ENCODE data around the gene B4GALNT1.
"Not testable (repeated sequence)": the region's sequence is repeated elsewhere in the genome, so short reads cannot be mapped to it uniquely, and the experiment has no call there.

B4GALNT1 gene

DNA sequence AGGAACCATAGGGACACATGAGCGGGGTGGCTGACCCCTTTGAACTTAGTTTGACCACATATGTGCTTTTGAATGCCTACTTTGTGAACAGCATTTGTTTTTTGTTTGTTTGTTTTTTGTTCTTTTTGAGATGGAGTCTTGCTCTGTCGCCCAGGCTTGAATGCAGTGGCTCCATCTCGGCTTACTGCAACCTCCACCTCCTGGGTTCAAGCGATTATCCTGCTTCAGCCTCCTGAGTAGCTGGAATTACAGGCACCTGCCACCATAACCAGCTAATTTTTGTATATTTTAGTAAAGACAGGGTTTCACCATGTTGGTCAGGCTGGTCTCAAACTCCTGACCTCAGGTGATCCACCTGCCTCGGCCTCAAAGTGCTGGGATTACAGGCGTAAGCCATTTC, 14.6 kb downstream of the B4GALNT1 start:
- H3K4me1 ChIP-seq (ENCODE audit: insufficient read depth, low read length); H3K9ac ChIP-seq (ENCODE audit: low read depth, low read length); H3K4me3 ChIP-seq (ENCODE audit: low read length); H3K36me3 ChIP-seq (ENCODE audit: insufficient read depth, low read depth, low read length); H3K27ac ChIP-seq (ENCODE audit: low read length); H3K9me3 ChIP-seq (ENCODE audit: insufficient read depth, low read depth, low read length): not testable (repeated sequence)
- H3K27me3 ChIP-seq (ENCODE audit: insufficient read depth, low read length): peaks cover 97% of the 10 kb centered on the region

DNA sequence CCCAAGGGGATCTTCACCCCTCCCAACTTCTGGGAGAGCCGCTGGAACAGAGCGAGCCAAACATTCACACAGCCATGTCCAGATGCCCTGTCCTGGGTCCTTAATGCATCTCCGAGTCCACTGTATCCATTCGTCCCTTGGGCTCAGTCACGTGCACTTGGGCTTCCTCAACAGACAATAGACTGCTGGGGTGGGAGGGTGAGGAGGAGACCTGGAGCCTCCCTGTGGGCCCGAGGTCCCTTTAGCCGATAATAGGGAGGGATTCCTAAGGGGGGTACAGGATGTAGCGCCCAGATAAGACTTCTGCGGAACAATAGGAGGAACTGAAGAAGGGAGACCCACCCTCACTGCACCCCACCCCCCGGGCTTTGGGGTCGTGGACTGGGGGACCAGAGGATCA, 15.1 kb downstream of the B4GALNT1 start:
- no peak overlapping the region for H3K4me3 ChIP-seq (ENCODE audit: low read length)
- H3K27ac ChIP-seq (ENCODE audit: low read length): no peak overlapping the region
- H3K4me1 ChIP-seq (ENCODE audit: insufficient read depth, low read length): no peaks in the 10 kb centered on the region
- peaks cover 97% of the 10 kb centered on the region for H3K27me3 ChIP-seq (ENCODE audit: insufficient read depth, low read length)
- peaks cover 7% of the 10 kb centered on the region; the same call in 1 of the 2 replicates for H3K9me3 ChIP-seq (ENCODE audit: insufficient read depth, low read depth, low read length)
- H3K9ac ChIP-seq (ENCODE audit: low read depth, low read length): no peak overlapping the region
- no peaks in the 10 kb centered on the region for H3K36me3 ChIP-seq (ENCODE audit: insufficient read depth, low read depth, low read length)

DNA sequence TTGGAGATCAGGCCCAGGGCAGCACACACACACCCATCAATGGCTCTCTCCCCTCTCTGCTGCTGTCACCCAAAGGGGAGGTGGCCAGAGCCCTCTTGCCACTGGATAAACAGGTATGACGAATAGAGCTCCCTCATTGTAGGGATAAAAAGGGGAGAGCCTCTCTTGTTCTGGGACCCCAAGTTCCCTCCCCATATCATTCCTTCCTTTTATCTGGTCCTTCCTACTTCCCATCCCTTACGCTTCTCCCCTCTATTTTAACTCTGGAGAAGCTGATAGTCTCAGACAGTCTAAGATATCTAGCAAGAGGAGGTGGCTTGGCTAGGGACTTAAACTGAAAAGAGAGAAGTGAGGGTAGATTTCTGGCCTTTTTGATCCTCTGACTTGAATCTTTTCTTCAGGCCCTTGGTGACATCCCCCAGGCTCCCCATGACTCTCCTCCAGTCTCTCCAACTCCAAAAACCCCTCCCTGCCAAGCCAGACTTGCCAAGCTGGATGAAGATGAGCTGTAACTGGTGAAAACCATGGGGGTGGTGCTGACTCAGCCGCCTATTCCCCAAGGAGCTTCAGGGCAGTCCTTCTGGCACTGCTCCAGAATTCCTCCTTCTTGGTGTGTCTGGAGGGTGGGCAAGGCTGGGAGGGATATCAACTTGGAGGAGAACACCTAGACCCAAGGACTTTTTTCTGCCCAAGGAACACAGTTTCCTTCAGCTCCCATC, 16.5 kb downstream of the B4GALNT1 start:
- peaks cover 3% of the 10 kb centered on the region; the same call in 1 of the 2 replicates for H3K4me1 ChIP-seq (ENCODE audit: insufficient read depth, low read length)
- peaks cover 95% of the 10 kb centered on the region for H3K27me3 ChIP-seq (ENCODE audit: insufficient read depth, low read length)
- H3K36me3 ChIP-seq (ENCODE audit: insufficient read depth, low read depth, low read length): no peaks in the 10 kb centered on the region
- H3K27ac ChIP-seq (ENCODE audit: low read length): no peak overlapping the region
- H3K9ac ChIP-seq (ENCODE audit: low read depth, low read length): no peak overlapping the region
- peaks cover 7% of the 10 kb centered on the region; the same call in 1 of the 2 replicates for H3K9me3 ChIP-seq (ENCODE audit: insufficient read depth, low read depth, low read length)
- H3K4me3 ChIP-seq (ENCODE audit: low read length): no peak overlapping the region

DNA sequence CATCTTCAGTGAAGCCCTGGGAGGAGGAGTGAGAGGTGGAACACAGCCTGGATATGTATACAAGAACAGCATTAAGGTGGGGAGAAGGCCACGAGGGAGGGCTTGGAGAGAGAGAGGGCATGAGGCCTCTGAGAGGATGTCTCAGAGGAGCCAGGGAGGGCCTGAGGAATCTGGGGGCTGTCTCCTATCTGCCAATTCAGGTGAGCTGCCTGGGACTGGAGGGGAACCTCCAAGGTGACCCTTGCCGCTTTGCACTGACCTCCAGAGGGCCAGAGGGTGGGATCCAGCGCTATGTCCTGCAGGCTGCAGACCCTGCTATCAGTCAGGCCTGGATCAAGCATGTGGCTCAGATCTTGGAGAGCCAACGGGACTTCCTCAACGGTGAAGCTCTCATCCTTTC, 17.4 kb downstream of the B4GALNT1 start:
- Histone ChIP-seq H3K36me3 (ENCODE audit: insufficient read depth, low read depth, low read length) (no peaks in the 10 kb centered on the region), H3K9me3 (ENCODE audit: insufficient read depth, low read depth, low read length) (peaks cover 7% of the 10 kb centered on the region; the same call in 1 of the 2 replicates), H3K27ac (ENCODE audit: low read length) (no peak overlapping the region), H3K4me1 (ENCODE audit: insufficient read depth, low read length) (peaks cover 3% of the 10 kb centered on the region; the same call in 1 of the 2 replicates), H3K27me3 (ENCODE audit: insufficient read depth, low read length) (peaks cover 92% of the 10 kb centered on the region), H3K4me3 (ENCODE audit: low read length) (no peak overlapping the region), H3K9ac (ENCODE audit: low read depth, low read length) (no peak overlapping the region)

DNA sequence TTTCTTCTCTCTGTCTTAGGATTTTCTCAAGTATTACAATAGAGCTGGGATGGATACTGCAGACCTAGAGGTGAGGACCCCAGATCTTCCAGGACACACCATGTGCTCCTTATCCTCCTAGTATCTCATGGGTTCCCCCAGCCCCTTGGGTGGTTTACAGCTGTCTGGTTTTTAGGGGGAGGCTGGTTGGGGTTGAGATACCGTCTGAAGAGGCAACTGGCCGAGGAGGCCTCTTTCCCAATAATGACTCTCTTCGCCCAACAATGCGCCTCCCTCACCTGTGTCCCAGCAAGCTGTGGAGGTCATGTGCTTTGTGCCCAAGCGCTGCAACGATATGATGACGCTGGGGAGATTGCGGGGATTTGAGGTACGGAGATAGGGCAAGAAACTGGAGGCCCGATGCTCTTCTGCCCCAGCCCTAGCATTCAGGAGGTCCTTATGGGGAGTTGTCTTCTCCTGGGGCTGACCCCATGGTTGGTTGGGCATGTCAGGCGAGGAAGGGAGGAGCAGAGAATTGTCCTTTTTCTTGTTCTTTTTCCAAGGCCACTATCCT, 18.0 kb downstream of the B4GALNT1 start:
- Histone ChIP-seq H3K9ac (ENCODE audit: low read depth, low read length) (no peak overlapping the region), H3K36me3 (ENCODE audit: insufficient read depth, low read depth, low read length) (no peaks in the 10 kb centered on the region), H3K27ac (ENCODE audit: low read length) (no peak overlapping the region), H3K4me1 (ENCODE audit: insufficient read depth, low read length) (peaks cover 3% of the 10 kb centered on the region; the same call in 1 of the 2 replicates), H3K27me3 (ENCODE audit: insufficient read depth, low read length) (peaks cover 92% of the 10 kb centered on the region), H3K4me3 (ENCODE audit: low read length) (no peak overlapping the region), H3K9me3 (ENCODE audit: insufficient read depth, low read depth, low read length) (peaks cover 1% of the 10 kb centered on the region; the same call in 1 of the 2 replicates)

DNA sequence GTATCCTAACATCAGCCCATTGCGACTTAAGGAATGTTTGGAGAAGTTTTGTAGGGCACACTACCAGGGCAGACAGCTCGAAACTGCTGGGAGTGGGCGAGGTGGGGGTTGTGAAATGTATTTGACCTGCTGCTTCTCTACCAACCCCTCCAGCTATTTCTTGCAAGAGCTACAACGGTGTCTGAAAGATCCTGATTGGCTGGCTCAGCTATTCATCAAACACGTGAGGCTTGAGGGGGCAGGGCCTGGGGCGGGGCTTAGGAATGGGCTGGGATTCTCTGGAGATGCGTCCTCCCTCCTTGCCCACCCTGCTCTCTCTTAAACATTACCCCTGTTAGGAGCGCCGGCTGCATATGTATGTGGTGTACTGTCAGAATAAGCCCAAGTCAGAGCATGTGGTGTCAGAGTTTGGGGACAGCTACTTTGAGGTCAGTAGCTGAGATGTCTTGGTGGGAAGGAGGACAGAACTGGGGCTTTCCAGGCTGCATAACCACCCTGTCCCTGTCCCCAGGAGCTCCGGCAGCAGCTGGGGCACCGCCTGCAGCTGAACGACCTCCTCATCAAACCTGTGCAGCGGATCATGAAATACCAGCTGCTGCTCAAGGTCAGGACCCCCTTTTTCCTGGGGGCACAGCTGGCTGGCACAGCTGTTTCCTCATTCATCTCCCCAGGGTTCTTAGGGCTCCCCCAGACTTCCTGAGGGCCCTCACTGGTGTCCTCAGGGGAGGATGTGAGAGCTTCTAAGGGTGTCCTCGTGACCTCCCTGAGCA, 18.6 kb downstream of the B4GALNT1 start:
- H3K27ac ChIP-seq (ENCODE audit: low read length): no peak overlapping the region
- H3K9ac ChIP-seq (ENCODE audit: low read depth, low read length): no peak overlapping the region
- H3K4me3 ChIP-seq (ENCODE audit: low read length): no peak overlapping the region; the same call in 1 of the 2 replicates
- H3K36me3 ChIP-seq (ENCODE audit: insufficient read depth, low read depth, low read length): no peaks in the 10 kb centered on the region
- peaks cover 3% of the 10 kb centered on the region; the same call in 1 of the 2 replicates for H3K4me1 ChIP-seq (ENCODE audit: insufficient read depth, low read length)
- H3K27me3 ChIP-seq (ENCODE audit: insufficient read depth, low read length): peaks cover 88% of the 10 kb centered on the region
- no peaks in the 10 kb centered on the region for H3K9me3 ChIP-seq (ENCODE audit: insufficient read depth, low read depth, low read length)

DNA sequence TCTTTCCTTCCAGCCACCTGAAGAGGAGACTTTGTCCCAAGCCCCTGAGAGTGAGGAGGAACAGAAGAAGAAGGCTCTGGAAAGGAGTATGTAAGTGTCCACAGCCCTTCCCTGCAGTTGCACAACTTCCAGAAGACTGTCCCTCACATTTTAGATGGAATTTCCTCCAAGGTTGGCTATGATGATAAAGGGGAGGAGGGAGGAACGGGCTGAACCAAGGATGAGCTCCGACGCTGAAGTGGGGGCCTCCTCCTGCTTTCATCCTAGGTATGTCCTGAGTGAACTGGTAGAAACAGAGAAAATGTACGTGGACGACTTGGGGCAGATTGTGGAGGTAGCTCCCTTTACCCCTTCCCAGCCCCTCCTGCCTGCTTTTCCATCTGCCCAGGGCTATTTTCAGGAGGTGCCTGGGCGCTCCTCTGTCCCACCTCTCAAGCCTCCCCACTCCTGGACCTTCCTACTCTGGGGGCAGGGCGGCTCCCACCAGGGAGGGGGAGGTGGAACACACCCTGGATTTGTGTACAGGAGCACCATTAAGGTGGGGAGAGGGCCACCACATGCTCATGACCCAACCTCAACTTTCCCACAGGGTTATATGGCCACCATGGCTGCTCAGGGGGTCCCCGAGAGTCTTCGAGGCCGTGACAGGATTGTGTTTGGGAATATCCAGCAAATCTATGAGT, 19.4 kb downstream of the B4GALNT1 start:
- peaks cover 80% of the 10 kb centered on the region for H3K27me3 ChIP-seq (ENCODE audit: insufficient read depth, low read length)

DNA sequence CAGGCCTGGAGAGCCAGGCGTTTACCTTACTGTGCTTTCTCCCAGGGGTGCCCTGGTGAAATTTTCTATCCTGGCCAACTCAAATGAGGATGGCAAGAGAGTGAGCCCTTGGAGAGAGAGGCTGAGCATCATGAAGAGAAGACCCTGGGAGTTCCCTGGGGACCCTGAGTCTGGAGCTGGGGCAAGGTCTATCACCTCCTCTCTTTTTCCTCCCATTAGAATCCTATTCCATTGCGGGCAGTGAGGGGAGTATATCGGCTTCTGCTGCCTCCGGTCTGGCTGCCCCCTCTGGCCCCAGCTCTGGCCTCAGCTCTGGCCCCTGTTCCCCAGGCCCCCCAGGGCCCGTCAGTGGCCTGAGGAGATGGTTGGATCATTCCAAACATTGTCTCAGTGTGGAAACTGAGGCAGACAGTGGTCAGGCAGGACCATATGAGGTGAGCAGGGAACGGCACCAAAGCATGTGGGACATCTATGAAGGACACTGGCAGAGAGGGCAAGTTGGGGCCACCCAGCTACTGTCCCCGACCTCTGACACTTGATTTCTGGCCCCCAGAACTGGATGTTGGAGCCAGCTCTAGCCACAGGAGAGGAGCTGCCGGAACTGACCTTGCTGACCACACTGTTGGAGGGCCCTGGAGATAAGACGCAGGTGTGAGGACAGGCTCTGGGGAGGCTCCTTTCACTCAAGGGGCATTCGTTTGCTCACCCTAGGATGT, 20.1 kb downstream of the B4GALNT1 start:
- H3K9me3 ChIP-seq (ENCODE audit: insufficient read depth, low read depth, low read length): no peaks in the 10 kb centered on the region
- peaks cover 73% of the 10 kb centered on the region for H3K27me3 ChIP-seq (ENCODE audit: insufficient read depth, low read length)
- H3K4me1 ChIP-seq (ENCODE audit: insufficient read depth, low read length): peaks cover 8% of the 10 kb centered on the region; the same call in 1 of the 2 replicates
- no peak overlapping the region for H3K27ac ChIP-seq (ENCODE audit: low read length)
- peak overlapping the region; percentile 78; the same call in 1 of the 2 replicates for H3K4me3 ChIP-seq (ENCODE audit: low read length)
- no peak overlapping the region for H3K9ac ChIP-seq (ENCODE audit: low read depth, low read length)
- peaks cover 7% of the 10 kb centered on the region; the same call in 1 of the 2 replicates for H3K36me3 ChIP-seq (ENCODE audit: insufficient read depth, low read depth, low read length)

More for the DNA sequence above, 19.4 kb downstream of the B4GALNT1 start:
- Histone ChIP-seq H3K9me3 (ENCODE audit: insufficient read depth, low read depth, low read length) (no peaks in the 10 kb centered on the region), H3K27ac (ENCODE audit: low read length) (no peak overlapping the region), H3K36me3 (ENCODE audit: insufficient read depth, low read depth, low read length) (peaks cover 3% of the 10 kb centered on the region; the same call in 1 of the 2 replicates), H3K4me3 (ENCODE audit: low read length) (no peak overlapping the region; the same call in 1 of the 2 replicates), H3K4me1 (ENCODE audit: insufficient read depth, low read length) (peaks cover 8% of the 10 kb centered on the region; the same call in 1 of the 2 replicates), H3K9ac (ENCODE audit: low read depth, low read length) (no peak overlapping the region)

DNA sequence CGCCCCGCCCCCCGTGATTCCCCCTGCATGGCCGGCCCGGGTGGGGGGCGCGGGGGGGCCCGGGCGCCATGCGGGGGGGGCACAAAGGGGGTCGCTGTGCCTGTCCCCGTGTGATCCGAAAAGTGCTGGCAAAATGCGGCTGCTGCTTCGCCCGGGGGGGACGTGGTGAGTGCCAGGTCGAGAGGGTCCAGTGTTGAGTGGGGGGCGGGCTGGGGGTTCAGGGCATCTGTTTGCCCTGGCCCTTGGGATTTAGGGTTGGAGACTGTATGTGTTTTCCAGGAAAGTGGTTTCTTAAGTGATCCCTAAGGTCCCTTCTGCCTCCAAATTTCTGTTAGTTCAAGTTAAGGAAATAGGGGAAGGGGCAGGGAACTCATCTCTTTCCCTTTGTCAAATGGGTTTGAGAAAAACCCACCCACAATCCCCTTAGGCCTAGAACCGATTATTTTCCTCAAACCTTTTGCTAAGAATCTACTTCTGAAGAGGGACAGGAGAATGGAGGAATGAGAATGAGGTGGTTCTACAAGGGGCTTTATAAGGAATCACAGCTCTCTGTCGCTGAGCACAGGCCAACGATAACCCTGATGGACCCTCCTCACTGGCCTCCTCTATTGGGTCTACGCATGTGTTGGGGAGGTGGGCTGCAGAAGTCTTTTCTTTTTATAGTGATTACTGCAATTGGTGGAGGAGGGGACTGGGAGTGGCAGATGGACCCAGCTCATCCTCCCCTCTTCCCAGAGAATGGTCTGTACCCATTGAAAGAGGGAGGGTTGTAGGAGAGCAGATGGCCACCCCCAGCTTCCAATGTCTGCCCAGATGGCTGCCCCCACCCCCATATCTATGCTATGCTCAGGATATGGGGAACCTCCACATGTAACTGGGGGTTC, 20.9 kb downstream of the B4GALNT1 start:
- Histone ChIP-seq H3K27ac (ENCODE audit: low read length) (no peak overlapping the region), H3K36me3 (ENCODE audit: insufficient read depth, low read depth, low read length) (peaks cover 13% of the 10 kb centered on the region; the same call in 1 of the 2 replicates), H3K9ac (ENCODE audit: low read depth, low read length) (peak overlapping the region; percentile 65; the same call in 1 of the 2 replicates), H3K4me1 (ENCODE audit: insufficient read depth, low read length) (peaks cover 8% of the 10 kb centered on the region; the same call in 1 of the 2 replicates), H3K4me3 (ENCODE audit: low read length) (peak overlapping the region; percentile 78), H3K9me3 (ENCODE audit: insufficient read depth, low read depth, low read length) (no peaks in the 10 kb centered on the region), H3K27me3 (ENCODE audit: insufficient read depth, low read length) (peaks cover 65% of the 10 kb centered on the region)

All from iPS-20b (cell line).